Stimulated activated effector memory CD8-positive, alpha-beta T cell treated with anti-CD3 and anti-CD28 coated beads, Interleukin-12 subunit alpha, Interleukin-12 subunit beta, amount 100 ng/mL, for 72 hours (primary cell): ENCODE measurements around the gene CCN2.

Experiments used
- ATAC-seq: fragments of 150-1000 bp; cut with Tn5 transposase; 2 replicates; pipeline ENCODE4 v1.10.0; 2021
- DNase-seq, 2 donors: peaks; one replicate each; pipeline ENCODE4 v3.0.0; 2021 to 2022; ENCODE audit warnings: low spot score in 2 of 2
- H3K27ac Mint-ChIP-seq: one replicate; pipeline ENCODE4 v1.8.0; 2022; ENCODE audit warnings: mild to moderate bottlenecking, mixed read lengths
- H3K36me3 Mint-ChIP-seq: one replicate; pipeline ENCODE4 v1.8.0; 2022; ENCODE audit warnings: mild to moderate bottlenecking, mixed read lengths
- H3K4me1 Mint-ChIP-seq: one replicate; pipeline ENCODE4 v1.8.0; 2022; ENCODE audit warnings: mixed read lengths
- H3K4me3 Mint-ChIP-seq: one replicate; pipeline ENCODE4 v1.8.0; 2022; ENCODE audit warnings: mild to moderate bottlenecking, mixed read lengths
- H3K9me3 Mint-ChIP-seq: one replicate; pipeline ENCODE4 v1.8.0; 2022; ENCODE audit warnings: mixed read lengths

CCN2 gene

GRCh38 chr6:131952886-131953509 is 1.8 kb upstream of the CCN2 start:
- ATAC-seq (no peak), DNase-seq (no peak)
- H3K36me3 Mint-ChIP-seq: no peaks in the 10 kb centered on the region
- H3K4me1 Mint-ChIP-seq: peaks cover 14% of the 10 kb centered on the region
- no peak overlapping the region for H3K4me3 Mint-ChIP-seq
- no peaks in the 10 kb centered on the region for H3K9me3 Mint-ChIP-seq
- no peak overlapping the region for H3K27ac Mint-ChIP-seq

- H3K4me3 Mint-ChIP-seq: peak overlapping the region; percentile 71
These were observed 531 bp upstream of the CCN2 start for GRCh38 chr6:131951576-131952230.

GRCh38 chr6:131949909-131950766 is 1.0 kb downstream of the CCN2 start:
- Mint-ChIP-seq H3K4me3 (peak overlapping the region; percentile 71), H3K27ac (no peak overlapping the region), H3K36me3 (no peaks in the 10 kb centered on the region), H3K9me3 (no peaks in the 10 kb centered on the region), H3K4me1 (peaks cover 14% of the 10 kb centered on the region)
- DNase-seq (no peak), ATAC-seq (peak; percentile 43)

More at GRCh38 chr6:131951576-131952230, 531 bp upstream of the CCN2 start:
- ATAC-seq: no peak
- DNase-seq: no peak
- no peaks in the 10 kb centered on the region for H3K36me3 Mint-ChIP-seq
- H3K27ac Mint-ChIP-seq: no peak overlapping the region
- H3K9me3 Mint-ChIP-seq: no peaks in the 10 kb centered on the region
- H3K4me1 Mint-ChIP-seq: peaks cover 14% of the 10 kb centered on the region

- ATAC-seq: no peak
- H3K36me3 Mint-ChIP-seq: no peaks in the 10 kb centered on the region
- no peak for DNase-seq
- peak overlapping the region; percentile 71 for H3K4me3 Mint-ChIP-seq
- H3K27ac Mint-ChIP-seq: no peak overlapping the region
- H3K9me3 Mint-ChIP-seq: no peaks in the 10 kb centered on the region
- H3K4me1 Mint-ChIP-seq: peaks cover 14% of the 10 kb centered on the region
These were observed 1.6 kb downstream of the CCN2 start for GRCh38 chr6:131949620-131949908.

GRCh38 chr6:131948692-131949619 is 2.2 kb downstream of the CCN2 start:
- no peaks in the 10 kb centered on the region for H3K36me3 Mint-ChIP-seq
- H3K4me1 Mint-ChIP-seq: peaks cover 14% of the 10 kb centered on the region
- no peaks in the 10 kb centered on the region for H3K9me3 Mint-ChIP-seq
- H3K27ac Mint-ChIP-seq: no peak overlapping the region
- peak overlapping the region; percentile 71 for H3K4me3 Mint-ChIP-seq
- ATAC-seq (no peak), DNase-seq (no peak)

- ATAC-seq: no peak
- Mint-ChIP-seq H3K36me3 (no peaks in the 10 kb centered on the region), H3K4me1 (peaks cover 14% of the 10 kb centered on the region), H3K27ac (no peak overlapping the region), H3K9me3 (no peaks in the 10 kb centered on the region), H3K4me3 (no peak overlapping the region)
- no peak for DNase-seq
These were observed 3.0 kb downstream of the CCN2 start for GRCh38 chr6:131947986-131948661.

- no peak for ATAC-seq
- Mint-ChIP-seq H3K27ac (no peak overlapping the region), H3K4me1 (peaks cover 14% of the 10 kb centered on the region), H3K9me3 (no peaks in the 10 kb centered on the region), H3K36me3 (no peaks in the 10 kb centered on the region), H3K4me3 (no peak overlapping the region)
- no peak for DNase-seq
These were observed 3.9 kb downstream of the CCN2 start for GRCh38 chr6:131946992-131947955.

- Mint-ChIP-seq H3K36me3 (no peaks in the 10 kb centered on the region), H3K9me3 (no peaks in the 10 kb centered on the region), H3K4me3 (no peak overlapping the region), H3K4me1 (peaks cover 14% of the 10 kb centered on the region), H3K27ac (no peak overlapping the region)
- ATAC-seq (no peak), DNase-seq (no peak)
These were observed 4.7 kb downstream of the CCN2 start for GRCh38 chr6:131946404-131946991.

- H3K9me3 Mint-ChIP-seq: no peaks in the 10 kb centered on the region
- no peak for ATAC-seq
- H3K36me3 Mint-ChIP-seq: no peaks in the 10 kb centered on the region
- no peak overlapping the region for H3K4me3 Mint-ChIP-seq
- DNase-seq: no peak
- no peak overlapping the region for H3K27ac Mint-ChIP-seq
- H3K4me1 Mint-ChIP-seq: peaks cover 14% of the 10 kb centered on the region
These were observed 5.2 kb downstream of the CCN2 start for GRCh38 chr6:131945971-131946370.

- Mint-ChIP-seq H3K36me3 (no peaks in the 10 kb centered on the region), H3K9me3 (no peaks in the 10 kb centered on the region), H3K4me1 (no peaks in the 10 kb centered on the region), H3K4me3 (no peak overlapping the region), H3K27ac (no peak overlapping the region)
- ATAC-seq (no peak), DNase-seq (no peak)
These were observed 13.2 kb downstream of the CCN2 start for GRCh38 chr6:131937703-131938631.

GRCh38 chr6:131937226-131937625 is 13.9 kb downstream of the CCN2 start:
- Mint-ChIP-seq H3K4me3 (no peak overlapping the region), H3K36me3 (no peaks in the 10 kb centered on the region), H3K27ac (no peak overlapping the region)

GRCh38 chr6:131936156-131936555 is 15.0 kb downstream of the CCN2 start:
- ATAC-seq (no peak), DNase-seq (no peak)
- no peaks in the 10 kb centered on the region for H3K36me3 Mint-ChIP-seq
- no peak overlapping the region for H3K4me3 Mint-ChIP-seq
- no peaks in the 10 kb centered on the region for H3K4me1 Mint-ChIP-seq
- H3K9me3 Mint-ChIP-seq: no peaks in the 10 kb centered on the region
- no peak overlapping the region for H3K27ac Mint-ChIP-seq

More at GRCh38 chr6:131937226-131937625, 13.9 kb downstream of the CCN2 start:
- no peak for DNase-seq
- Mint-ChIP-seq H3K4me1 (no peaks in the 10 kb centered on the region), H3K9me3 (no peaks in the 10 kb centered on the region)
- no peak for ATAC-seq
